Measurements from ENCODE around the gene PRR9.
"Not testable (repeated sequence)": the region's sequence is repeated elsewhere in the genome, so short reads cannot be mapped to it uniquely, and the experiment has no call there.

The PRR9 gene

GRCh38 chr1:153217744-153218416 lies 496 bp downstream of the PRR9 start:
- DNase-seq (ENCODE audit: low spot score in 2 of 2) (no peak), ATAC-seq (no peak)
- Mint-ChIP-seq H3K4me1 (no peaks in the 10 kb centered on the region), H3K9me3 (no peaks in the 10 kb centered on the region), H3K36me3 (no peaks in the 10 kb centered on the region), H3K4me3 (no peak overlapping the region), H3K27ac (no peak overlapping the region)

- H3K4me3 Mint-ChIP-seq: no peak overlapping the region
- DNase-seq (ENCODE audit: low spot score in 2 of 2) (no peak), ATAC-seq (no peak)
- H3K27ac Mint-ChIP-seq: no peak overlapping the region
- H3K9me3 Mint-ChIP-seq: no peaks in the 10 kb centered on the region
- peaks cover 7% of the 10 kb centered on the region for H3K4me1 Mint-ChIP-seq
- no peaks in the 10 kb centered on the region for H3K36me3 Mint-ChIP-seq
Observed at GRCh38 chr1:153220606-153221303, 3.4 kb downstream of the PRR9 start.

GRCh38 chr1:153223040-153223891 lies 5.9 kb downstream of the PRR9 start:
- DNase-seq (ENCODE audit: low spot score in 2 of 2): peak; percentile 30 to 73
- ATAC-seq: peak; percentile 74
- not testable (repeated sequence) for H3K9me3 Mint-ChIP-seq, H3K36me3 Mint-ChIP-seq, H3K27ac Mint-ChIP-seq, H3K4me1 Mint-ChIP-seq, H3K4me3 Mint-ChIP-seq

- no peak for DNase-seq (ENCODE audit: low spot score in 2 of 2)
- H3K36me3 Mint-ChIP-seq: no peaks in the 10 kb centered on the region
- peaks cover 7% of the 10 kb centered on the region for H3K4me1 Mint-ChIP-seq
- H3K27ac Mint-ChIP-seq: no peak overlapping the region
- H3K4me3 Mint-ChIP-seq: no peak overlapping the region
- ATAC-seq: no peak
- no peaks in the 10 kb centered on the region for H3K9me3 Mint-ChIP-seq
Observed at GRCh38 chr1:153227810-153228209, 10.4 kb downstream of the PRR9 start.

GRCh38 chr1:153228491-153228890 lies 11.1 kb downstream of the PRR9 start:
- H3K9me3 Mint-ChIP-seq: no peaks in the 10 kb centered on the region
- peaks cover 3% of the 10 kb centered on the region for H3K4me1 Mint-ChIP-seq
- ATAC-seq (no peak), DNase-seq (ENCODE audit: low spot score in 2 of 2) (no peak)
- no peaks in the 10 kb centered on the region for H3K36me3 Mint-ChIP-seq
- H3K27ac Mint-ChIP-seq: no peak overlapping the region
- H3K4me3 Mint-ChIP-seq: no peak overlapping the region

GRCh38 chr1:153229076-153229829 lies 11.9 kb downstream of the PRR9 start:
- not testable (repeated sequence) for H3K27ac Mint-ChIP-seq, H3K9me3 Mint-ChIP-seq, H3K4me3 Mint-ChIP-seq, H3K36me3 Mint-ChIP-seq, H3K4me1 Mint-ChIP-seq
- DNase-seq (ENCODE audit: low spot score in 2 of 2) (peak in 1 of 2 donors; percentile 57), ATAC-seq (peak; percentile 45)

- H3K9me3 Mint-ChIP-seq: no peaks in the 10 kb centered on the region
- H3K27ac Mint-ChIP-seq: no peak overlapping the region
- H3K4me1 Mint-ChIP-seq: no peaks in the 10 kb centered on the region
- no peak overlapping the region for H3K4me3 Mint-ChIP-seq
- DNase-seq (ENCODE audit: low spot score in 2 of 2) (no peak), ATAC-seq (peak; percentile 19)
- H3K36me3 Mint-ChIP-seq: no peaks in the 10 kb centered on the region
Observed at GRCh38 chr1:153231363-153231762, 14.0 kb downstream of the PRR9 start.

- Mint-ChIP-seq H3K9me3 (no peaks in the 10 kb centered on the region), H3K36me3 (no peaks in the 10 kb centered on the region), H3K4me1 (no peaks in the 10 kb centered on the region), H3K27ac (no peak overlapping the region), H3K4me3 (no peak overlapping the region)
- DNase-seq (ENCODE audit: low spot score in 2 of 2): no peak
- no peak for ATAC-seq
Observed at GRCh38 chr1:153231785-153232184, 14.4 kb downstream of the PRR9 start.

- H3K27ac Mint-ChIP-seq: no peak overlapping the region
- no peak for DNase-seq (ENCODE audit: low spot score in 2 of 2)
- peak; percentile 36 for ATAC-seq
- H3K4me1 Mint-ChIP-seq: no peaks in the 10 kb centered on the region
- H3K9me3 Mint-ChIP-seq: no peaks in the 10 kb centered on the region
- no peak overlapping the region for H3K4me3 Mint-ChIP-seq
- H3K36me3 Mint-ChIP-seq: no peaks in the 10 kb centered on the region
Observed at GRCh38 chr1:153232553-153232952, 15.2 kb downstream of the PRR9 start.

- no peaks in the 10 kb centered on the region for H3K9me3 Mint-ChIP-seq
- H3K36me3 Mint-ChIP-seq: no peaks in the 10 kb centered on the region
- DNase-seq (ENCODE audit: low spot score in 2 of 2) (no peak), ATAC-seq (no peak)
- no peak overlapping the region for H3K4me3 Mint-ChIP-seq
- no peak overlapping the region for H3K27ac Mint-ChIP-seq
- no peaks in the 10 kb centered on the region for H3K4me1 Mint-ChIP-seq
Observed at GRCh38 chr1:153233448-153233847, 16.1 kb downstream of the PRR9 start.

- DNase-seq (ENCODE audit: low spot score in 2 of 2) (no peak), ATAC-seq (no peak)
- H3K27ac Mint-ChIP-seq: no peak overlapping the region
- no peak overlapping the region for H3K4me3 Mint-ChIP-seq
- no peaks in the 10 kb centered on the region for H3K4me1 Mint-ChIP-seq
- no peaks in the 10 kb centered on the region for H3K9me3 Mint-ChIP-seq
- H3K36me3 Mint-ChIP-seq: no peaks in the 10 kb centered on the region
Observed at GRCh38 chr1:153238527-153238926, 21.1 kb downstream of the PRR9 start.

- DNase-seq (ENCODE audit: low spot score in 2 of 2): no peak
- ATAC-seq: no peak
- Mint-ChIP-seq H3K36me3 (no peaks in the 10 kb centered on the region), H3K4me3 (no peak overlapping the region), H3K9me3 (no peaks in the 10 kb centered on the region), H3K4me1 (no peaks in the 10 kb centered on the region), H3K27ac (no peak overlapping the region)
Observed at GRCh38 chr1:153242160-153242559, 24.8 kb downstream of the PRR9 start.

GRCh38 chr1:153245466-153245865 lies 28.1 kb downstream of the PRR9 start:
- ATAC-seq: no peak
- Mint-ChIP-seq H3K36me3 (no peaks in the 10 kb centered on the region), H3K9me3 (no peaks in the 10 kb centered on the region), H3K27ac (no peak overlapping the region), H3K4me1 (no peaks in the 10 kb centered on the region), H3K4me3 (no peak overlapping the region)
- DNase-seq (ENCODE audit: low spot score in 2 of 2): peak in 1 of 2 donors; percentile 17

- Mint-ChIP-seq H3K9me3 (no peaks in the 10 kb centered on the region), H3K36me3 (no peaks in the 10 kb centered on the region), H3K27ac (no peak overlapping the region), H3K4me1 (no peaks in the 10 kb centered on the region), H3K4me3 (no peak overlapping the region)
- peak in 1 of 2 donors; percentile 22 for DNase-seq (ENCODE audit: low spot score in 2 of 2)
- ATAC-seq: no peak
Observed at GRCh38 chr1:153246018-153246417, 28.6 kb downstream of the PRR9 start.

GRCh38 chr1:153246825-153247224 lies 29.4 kb downstream of the PRR9 start:
- Mint-ChIP-seq H3K27ac (no peak overlapping the region), H3K4me3 (no peak overlapping the region), H3K4me1 (no peaks in the 10 kb centered on the region), H3K9me3 (no peaks in the 10 kb centered on the region), H3K36me3 (no peaks in the 10 kb centered on the region)
- ATAC-seq: no peak
- DNase-seq (ENCODE audit: low spot score in 2 of 2): no peak
